Stimulated activated CD4-positive, alpha-beta T cell treated with anti-CD3 and anti-CD28 coated beads, Interleukin-12 subunit alpha, Interleukin-12 subunit beta, amount 100 ng/mL, for 24 hours (primary cell): ENCODE results near the gene CRIP3.
"Not testable (repeated sequence)": the region's sequence is repeated elsewhere in the genome, so short reads cannot be mapped to it uniquely, and the experiment has no call there.

ENCODE experiments used
- DNase-seq, 2 experiments: peaks; one replicate each; pipeline ENCODE4 v3.0.0-alpha.2; 2020; ENCODE audit warnings: low read depth in 2 of 2

Gene CRIP3, protein sequence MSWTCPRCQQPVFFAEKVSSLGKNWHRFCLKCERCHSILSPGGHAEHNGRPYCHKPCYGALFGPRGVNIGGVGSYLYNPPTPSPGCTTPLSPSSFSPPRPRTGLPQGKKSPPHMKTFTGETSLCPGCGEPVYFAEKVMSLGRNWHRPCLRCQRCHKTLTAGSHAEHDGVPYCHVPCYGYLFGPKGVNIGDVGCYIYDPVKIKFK

DNA sequence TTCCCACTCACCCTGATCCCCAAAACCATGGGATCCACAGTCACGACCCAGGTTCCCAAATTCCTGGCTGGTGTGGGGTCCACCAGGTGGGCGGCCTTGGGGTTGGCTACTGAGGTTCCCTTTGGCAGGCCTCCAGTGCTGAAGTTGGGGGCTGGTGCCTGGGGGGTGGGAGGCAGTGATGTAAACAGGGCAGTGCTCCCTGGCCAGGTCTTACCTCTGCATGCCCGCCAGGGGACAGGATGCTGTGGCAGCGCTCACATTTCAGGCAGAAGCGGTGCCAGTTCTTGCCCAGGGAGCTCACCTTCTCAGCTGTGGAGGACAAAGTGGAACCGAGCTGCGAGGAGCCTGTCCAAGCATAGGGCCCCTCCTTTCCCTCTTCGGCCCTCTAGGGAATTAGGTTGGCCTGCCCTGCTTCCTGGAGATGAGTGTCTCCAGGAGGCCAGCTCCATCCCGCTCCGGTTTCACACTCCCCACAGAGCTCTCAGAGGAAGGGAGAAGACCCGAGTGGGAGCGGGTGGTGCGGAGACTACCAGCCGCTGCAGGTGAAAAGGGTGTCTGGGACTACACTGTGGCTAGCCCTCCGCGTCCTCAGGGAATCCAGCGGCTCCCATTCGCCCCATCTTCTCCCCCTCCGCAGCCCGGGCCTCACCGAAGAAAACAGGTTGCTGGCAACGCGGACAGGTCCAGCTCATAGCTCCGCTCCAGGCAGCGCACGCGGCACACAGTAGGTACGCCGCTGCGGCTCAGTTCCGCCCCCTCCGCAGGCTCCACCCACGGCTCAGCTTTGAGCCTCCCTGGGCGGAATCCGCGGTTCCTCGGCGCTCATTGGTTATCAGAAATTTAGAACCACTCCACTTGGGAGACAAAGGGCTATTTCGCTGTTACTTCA is at the start of gene CRIP3:
TSS of gene CRIP3 (minus strand) at position 726 of the 889 bp plus-strand sequence. CDS start at position 692, 34 bp downstream.
- DNase-seq = peak in 1 of 2 experiments; percentile 52

DNA sequence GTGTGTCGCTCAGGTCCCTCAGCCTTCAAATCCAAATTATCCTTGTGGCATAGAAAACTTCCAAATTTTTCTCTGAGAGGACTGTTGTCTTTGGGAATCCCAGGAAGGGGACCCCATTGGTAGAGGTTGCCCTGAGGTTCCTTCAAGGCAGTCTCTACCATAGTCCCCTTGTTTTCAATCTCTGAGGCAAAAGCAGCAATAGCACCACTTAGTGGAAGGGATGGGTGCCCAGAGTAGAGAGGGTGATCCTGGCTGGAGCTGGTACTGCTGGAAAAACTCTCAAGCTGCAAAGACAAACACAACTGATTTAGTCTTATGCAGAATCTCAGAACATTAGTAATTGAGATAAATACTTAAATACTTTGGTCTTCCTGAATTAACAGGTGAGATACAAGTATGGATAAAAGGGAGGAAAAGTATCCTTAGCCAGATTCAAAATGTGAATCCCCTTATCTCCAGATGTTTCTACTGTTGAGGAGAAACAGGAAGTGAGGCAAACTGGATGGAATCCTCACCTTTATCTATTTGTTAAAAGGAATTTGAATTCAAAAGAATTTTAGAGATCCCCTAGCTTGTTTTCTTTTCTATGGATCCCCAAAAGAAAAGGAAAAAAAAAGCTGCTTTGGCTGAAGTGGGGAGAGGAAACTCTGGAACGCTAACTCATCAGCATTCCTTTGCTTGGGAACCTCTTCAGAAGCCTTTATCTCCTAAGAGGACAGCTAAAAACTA is 47.4 kb upstream of the CRIP3 start:
- no peak for DNase-seq

DNA sequence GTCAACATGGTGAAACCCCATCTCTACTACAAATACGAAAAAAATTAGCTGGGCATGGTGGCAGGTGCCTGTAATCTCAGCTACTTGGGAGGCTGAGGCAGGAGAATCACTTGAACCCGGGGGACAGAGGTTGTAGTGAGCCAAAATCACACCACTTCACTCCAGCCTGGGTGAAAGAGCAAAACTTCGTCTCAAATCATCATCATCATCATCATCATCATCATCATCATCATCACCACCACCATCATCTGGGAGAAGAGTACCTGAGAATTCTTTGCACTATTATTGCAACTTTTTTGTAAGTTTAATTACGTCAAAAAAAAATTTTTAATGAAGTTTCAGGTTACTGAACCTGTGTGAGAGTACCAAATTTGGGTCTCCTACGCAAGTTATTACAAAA is 43.3 kb upstream of the CRIP3 start:
- DNase-seq = not testable (repeated sequence)

DNA sequence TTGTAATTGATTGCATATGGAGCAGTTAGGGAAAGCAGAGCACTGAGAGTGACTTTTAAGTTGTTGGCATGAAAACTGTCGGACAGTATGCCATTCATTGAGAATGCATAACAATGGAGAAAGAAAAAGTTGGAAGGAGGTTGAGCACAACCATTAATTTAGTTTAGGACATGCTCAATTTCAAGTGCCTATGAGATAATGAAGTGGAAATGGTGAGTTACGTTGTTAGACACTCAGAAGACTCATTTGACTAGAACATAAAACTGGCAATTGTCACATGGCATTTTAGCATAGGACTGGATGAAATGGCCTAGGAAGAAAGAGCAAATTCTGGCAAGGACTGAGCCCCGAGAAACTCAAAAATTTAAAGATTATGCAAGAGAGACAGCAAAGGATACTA is 38.8 kb upstream of the CRIP3 start:
- no peak for DNase-seq

DNA sequence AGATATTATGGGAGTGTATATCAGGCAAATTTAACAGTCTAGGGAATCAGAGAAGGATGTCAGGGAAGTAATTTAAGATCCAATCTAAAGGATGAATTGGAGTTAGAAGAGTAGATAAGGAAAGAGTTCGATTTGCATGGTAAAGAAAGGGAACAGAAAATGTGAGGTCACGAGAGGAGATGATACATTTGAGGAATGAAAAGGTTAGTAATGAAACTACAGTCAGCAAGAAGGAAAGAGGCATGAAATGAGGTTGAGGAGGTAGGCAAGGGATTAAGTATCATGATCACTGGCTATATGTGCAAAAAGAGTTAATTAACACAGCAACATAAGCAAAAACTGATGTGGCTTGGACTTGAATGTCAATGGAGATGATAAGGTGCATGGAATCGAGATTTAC is 38.4 kb upstream of the CRIP3 start:
- DNase-seq = no peak

DNA sequence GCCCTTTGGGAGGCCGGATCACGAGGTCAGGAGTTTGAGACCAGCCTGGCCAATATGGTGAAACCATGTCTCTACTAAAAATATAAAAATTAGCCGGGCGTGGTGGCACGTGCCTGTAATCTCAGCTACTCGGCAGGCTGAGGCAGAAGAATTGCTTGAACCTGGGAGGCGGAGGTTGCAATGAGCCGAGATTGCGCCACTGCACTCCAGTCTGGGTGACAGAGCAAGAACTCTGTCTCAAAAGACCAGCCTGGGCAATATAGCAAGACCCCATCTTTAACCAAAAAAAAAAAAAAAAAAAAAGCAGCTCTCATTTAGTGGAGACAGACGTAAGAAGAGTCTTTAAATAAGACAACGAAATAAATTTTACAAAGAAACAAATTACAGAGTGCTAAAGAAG is 37.6 kb upstream of the CRIP3 start:
- not testable (repeated sequence) for DNase-seq

DNA sequence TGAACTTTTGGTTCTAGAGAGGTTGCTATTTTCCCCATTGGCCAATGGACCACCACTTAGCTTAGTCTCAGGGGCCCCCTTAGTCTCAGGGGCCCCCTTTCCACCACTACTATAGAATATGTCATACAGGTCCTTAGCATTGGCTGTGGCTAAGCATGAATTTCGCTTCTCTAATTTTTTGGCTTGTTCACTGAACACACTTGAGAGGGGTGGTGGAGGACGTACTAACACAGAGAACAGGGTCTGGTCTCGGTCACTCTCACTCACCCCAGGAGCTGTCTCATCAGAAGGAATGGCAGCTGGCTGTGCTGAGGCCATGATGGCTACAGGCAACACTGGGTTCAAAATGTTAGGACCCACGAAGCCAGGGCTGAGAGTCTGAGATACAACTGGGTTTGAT is 30.5 kb upstream of the CRIP3 start:
- no peak for DNase-seq

DNA sequence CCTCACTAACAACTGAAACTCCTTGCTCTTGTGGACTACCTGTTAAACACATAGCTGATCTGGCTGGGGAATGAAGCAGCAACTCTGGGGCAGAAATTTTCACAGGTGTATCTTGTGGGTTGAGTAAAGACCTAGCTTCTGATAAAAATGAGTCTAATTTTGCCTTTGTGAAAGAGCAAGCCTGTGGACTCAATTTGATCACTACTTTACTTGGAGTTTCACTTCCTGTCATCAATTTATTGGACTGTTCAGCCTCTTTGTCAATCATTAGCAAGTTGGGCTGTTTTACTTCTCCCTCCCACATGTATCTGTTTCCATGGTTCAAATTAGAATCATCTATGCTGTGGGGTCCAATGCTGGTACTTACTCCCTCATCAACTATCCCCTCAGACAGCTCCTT is 29.6 kb upstream of the CRIP3 start:
- DNase-seq = no peak

DNA sequence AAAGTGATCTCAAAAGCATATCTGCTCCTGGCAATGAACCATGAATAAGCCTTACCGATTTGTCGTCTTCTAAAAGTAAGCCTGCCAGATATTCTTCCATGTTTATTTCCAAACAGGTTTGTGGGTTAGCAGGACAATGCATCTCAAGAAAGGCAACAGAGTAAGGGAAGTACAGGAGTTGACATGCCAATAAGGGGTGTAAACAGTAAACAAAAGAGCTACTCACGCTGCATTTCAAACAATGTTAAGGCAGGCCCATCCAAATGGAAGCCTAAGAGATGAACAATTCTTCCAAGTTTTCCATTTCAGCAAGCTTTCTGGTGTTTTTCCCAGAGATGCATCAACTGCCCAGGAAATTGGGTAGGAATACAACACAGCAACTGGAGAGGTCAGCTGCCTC is 27.8 kb upstream of the CRIP3 start:
- no peak for DNase-seq

DNA sequence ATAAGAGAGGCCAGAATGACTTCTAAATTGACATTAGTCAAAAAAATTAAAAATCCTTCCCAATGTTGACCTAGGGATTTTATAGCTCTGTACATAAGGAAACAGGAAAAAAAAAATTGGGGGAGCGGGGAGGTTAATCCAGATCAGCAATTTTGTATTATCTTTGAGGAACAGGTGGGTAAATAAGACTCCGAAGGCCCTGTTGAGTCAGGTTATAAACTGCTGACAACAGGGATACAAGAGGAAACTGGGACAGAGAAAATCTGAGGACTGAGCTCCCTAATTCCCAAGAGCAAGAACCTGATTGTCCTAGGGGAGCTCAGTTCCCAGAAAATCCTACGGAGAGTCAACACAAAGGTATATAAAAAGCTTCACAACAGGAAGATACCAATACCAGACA is 26.8 kb upstream of the CRIP3 start:
- DNase-seq = no peak

DNA sequence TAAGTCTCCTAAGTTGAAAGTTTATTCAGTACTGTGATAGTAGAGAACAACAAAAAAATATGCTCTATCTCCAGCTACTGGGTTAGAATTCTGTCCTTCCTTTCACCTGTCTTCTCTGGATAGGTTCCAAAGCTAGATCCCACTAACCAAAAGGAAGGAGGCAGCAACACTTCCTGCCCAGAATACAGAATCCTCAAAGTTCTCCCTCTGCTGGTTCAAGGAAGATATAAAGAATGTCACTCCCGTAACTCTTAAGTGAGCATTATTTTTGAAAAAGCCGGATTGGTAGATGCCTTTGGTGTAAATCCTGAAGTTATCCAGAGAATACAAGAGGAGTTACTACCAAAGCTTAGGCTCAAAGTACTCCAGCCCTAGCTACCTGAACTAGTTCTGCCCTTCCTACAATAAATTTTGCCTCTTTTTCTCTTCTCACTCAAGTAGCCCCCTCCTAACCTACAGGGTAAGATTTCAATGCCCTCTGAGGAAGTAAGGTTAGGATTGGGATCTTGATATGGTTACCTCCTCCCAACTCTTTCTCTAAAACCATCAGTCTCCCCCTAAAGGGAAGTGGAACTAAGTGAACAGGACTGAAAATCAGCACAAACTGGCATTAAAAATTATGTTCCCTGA is 26.0 kb upstream of the CRIP3 start:
- no peak for DNase-seq

DNA sequence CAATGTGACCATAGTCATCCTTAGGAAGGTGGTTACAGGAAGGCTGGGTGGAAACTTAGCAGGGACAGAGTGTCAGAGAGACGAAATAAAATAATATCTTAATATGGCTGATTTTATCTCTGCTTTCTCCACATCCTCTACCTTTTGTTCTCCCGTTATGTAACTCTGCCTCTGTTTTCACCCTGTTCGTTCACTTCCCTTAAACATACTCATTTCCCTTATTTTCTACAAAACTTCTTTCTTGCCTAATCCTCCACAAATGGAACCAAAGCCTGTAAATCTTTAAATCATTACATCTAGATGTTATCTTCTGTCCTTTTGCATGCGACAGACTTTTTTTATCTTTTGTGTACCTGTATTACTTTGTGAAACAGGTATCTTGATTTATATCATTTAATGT is 23.3 kb upstream of the CRIP3 start:
- no peak for DNase-seq

DNA sequence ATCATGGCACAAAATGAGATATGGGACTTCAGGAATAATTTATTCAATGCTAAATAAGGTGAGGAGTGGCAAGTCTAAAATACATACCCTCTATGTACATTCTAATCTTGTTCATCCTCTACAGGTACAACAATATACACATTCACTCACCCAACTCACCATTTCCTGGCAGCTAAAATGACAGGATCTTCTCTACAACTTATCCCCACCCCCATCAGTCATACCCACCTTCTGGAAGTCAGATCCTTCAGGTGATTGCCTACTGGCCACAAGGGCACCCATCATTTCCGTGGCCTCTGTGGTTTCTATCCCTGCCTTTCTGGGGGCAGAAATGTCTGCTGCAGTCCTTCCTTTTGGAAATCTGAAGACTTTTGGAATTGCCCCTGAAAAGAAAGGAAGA is 22.8 kb upstream of the CRIP3 start:
- DNase-seq = no peak

DNA sequence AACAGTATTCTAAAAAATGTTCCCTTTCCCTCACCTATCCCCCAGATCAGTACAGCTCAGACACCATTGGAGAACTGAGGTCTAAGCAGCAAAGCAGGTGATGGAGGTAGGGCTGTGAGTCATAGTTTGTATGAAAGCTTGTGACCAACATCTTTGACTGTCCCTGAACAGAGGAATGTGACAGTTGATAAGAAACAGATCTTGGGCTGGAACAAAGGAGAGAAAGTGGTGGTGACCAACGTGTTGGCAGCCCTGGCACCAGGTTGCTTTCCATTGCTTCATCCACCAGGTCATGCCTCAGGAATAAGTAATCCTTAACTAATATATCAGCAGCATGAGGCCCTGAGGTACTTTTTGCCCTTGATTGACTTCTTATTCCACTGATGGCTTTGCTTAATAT is 19.9 kb upstream of the CRIP3 start:
- no peak for DNase-seq

DNA sequence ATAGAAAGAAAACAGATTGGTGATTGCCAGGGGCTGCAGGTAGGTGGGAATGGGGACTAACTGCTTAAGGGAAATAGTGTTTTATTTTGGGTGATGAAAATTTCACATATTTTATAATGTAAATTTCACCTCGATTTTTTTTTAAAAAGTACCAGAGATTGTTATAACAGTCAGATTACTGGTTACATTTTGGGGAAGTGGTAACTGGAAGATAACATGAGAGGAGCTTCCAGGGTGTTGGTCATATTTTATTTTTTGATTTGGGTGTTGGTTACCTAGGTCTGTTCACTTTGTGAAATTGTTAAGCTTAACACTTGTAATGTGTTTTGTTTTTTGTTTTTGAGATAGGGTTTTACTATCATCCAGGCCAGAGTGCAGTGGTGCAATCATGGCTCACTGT is 17.2 kb upstream of the CRIP3 start:
- DNase-seq = no peak

DNA sequence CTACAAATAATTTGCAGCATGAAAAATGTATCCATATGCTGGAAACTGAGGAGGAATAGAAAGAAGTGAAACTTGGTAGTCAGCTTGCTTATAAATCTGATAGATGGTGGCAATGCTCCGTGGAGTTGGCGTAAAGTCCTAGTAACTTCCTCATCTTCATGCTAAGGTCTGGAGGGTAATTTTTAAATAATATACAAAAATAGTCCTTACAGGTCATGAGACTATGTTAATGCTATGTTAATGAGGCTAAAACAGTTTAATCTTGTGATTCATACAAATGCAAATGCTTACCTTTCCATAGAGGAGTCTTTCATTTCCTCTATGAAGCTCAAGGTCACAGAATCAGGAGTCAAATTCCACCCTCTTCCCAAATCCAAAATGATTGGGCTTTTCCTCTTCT is 9.4 kb upstream of the CRIP3 start:
- DNase-seq = no peak

DNA sequence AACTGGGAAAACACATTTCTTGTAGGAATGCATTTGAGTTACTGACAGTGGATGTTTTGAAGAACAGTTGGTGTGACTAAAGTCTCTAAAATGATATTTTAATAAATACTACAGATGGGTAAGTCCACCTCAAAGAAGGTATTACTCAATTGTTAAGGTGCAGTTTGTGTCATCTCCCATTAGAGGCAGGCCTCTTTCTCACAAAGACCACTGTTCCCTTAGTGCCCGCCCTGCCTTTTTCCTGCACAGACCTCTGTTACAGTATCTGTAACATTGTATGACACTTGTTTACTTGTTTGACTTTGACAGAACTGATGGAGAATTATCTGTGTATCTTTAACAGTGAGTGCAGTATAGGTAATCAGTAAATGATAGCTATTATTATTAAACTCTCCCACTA is 5.2 kb upstream of the CRIP3 start:
- DNase-seq = no peak

DNA sequence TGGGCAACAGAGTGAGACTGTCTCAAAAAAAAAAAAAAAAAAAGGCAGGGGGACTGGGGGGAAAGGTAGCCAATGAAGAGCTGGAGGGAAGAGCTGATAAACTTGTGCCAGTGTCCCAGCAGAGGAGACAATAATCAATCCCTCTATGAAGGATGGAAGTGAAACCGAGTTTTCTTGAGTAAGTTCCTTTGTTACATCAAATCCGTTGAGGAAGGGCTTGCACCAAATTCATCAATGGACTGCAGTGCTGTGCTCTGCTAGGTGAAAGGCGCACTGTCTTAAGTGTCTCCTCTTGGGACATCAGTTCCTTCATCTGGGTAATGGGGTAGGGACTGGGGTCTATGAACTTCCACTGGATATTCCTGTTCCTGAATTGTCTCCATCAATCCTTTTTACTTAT is 3.0 kb upstream of the CRIP3 start:
- DNase-seq = no peak

DNA sequence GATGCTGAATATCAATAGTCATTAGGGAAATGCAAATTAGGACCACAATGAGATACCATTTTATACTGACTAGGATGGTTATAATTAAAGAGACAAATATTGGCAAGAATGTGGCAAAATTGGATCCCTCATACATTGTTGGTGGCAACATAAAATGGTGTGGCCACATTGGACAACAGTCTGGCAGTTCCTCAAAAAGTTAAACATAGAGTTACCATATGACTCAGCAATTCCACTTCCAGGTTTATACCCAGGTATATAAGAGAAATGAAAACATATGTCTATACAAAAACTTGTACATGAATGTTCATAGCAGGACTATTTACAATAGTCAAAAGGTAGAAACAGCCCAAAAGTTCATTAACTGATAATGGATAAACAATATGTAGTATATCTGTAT is 2.0 kb upstream of the CRIP3 start:
- no peak for DNase-seq

DNA sequence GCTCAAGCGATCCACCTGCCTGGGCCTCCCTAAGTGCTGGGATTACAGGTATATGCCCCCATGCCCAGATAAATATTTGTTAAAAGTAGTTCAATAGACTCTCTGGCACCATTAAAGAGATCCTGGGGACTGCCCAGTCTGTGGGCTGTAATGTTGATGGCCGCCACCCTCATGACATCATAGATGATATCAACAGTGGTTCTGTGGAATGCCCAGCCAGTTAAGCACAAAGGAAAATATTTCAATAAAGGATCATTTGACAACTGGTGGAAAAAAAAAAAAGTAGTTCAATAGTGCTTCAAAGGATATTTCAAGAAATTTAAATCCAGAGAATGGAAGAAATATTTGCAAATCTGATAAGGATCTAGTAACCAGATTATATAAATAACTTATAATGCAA is 1.5 kb upstream of the CRIP3 start:
- no peak for DNase-seq

DNA sequence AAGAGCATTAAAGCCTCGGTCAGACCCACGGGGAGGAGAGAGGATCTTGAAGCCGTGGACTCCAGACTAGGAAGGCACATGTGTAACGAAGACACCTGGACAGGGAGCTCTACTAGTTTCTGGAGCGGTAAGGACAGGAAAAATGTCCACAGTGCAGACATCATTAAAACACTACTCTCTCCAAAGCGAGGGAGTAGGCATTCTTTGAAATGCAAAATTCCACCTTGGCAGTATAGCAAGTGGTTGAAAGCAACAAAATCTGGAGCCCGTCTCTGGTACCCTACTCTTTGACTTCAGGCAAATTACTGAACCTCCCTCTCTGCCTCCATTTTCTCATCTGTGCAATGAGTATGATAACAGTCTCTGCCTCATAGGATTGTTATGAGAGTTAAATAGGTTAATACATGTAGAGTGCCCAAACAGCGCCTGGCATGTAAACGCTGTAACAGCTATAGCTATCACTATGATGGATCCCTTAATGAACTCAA is 408 bp upstream of the CRIP3 start:
- DNase-seq = no peak

DNA sequence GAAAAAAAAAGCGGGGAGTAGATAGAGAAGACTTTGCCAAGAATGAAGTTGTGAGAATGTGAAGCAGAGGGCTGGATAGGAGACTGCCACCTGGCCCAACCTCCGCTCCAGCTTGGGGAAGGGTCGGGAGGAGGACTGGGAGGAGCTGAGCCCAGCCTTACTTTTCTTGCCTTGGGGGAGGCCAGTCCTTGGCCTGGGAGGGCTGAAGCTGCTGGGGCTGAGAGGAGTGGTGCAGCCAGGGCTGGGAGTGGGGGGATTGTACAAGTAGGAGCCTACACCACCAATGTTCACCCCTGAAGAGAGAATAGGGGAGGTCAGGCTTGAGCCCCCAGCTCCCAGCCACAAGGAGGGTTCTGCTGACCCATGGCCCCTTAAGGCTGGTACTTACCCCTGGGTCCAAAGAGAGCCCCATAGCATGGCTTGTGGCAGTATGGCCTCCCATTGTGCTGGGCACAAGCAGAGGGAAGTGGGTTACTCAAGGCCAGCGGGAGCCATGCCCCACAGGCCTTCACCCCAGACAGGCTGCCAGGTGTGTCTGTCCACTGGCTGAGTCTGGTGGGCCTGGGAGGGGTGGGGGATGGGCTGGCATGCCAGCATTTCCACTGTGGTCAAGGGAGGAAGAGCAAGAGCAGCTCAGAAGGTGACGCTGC is 1.1 kb downstream of the CRIP3 start:
- DNase-seq = no peak
